ENCODE measurements around the gene OR14J1. TPM values are rescaled to one million over a fixed set of nuclear protein-coding genes. Genes with fewer than 3 reads are reported as not detected.
"Not testable (repeated sequence)": the region's sequence is repeated elsewhere in the genome, so short reads cannot be mapped to it uniquely, and the experiment has no call there.

The OR14J1 gene
- total RNA-seq, 2 experiments from 2014 or later, result not detected

- H3K36me3 Mint-ChIP-seq (ENCODE audit: low read depth); H3K9me3 Mint-ChIP-seq; CTCF ChIA-PET; DNase-seq; POLR2A ChIA-PET; H3K27ac Mint-ChIP-seq; H3K4me3 Mint-ChIP-seq; H3K4me1 Mint-ChIP-seq: not testable (repeated sequence)
- peaks cover 22% of the 10 kb centered on the region for H3K27me3 Mint-ChIP-seq
Measured at GRCh38 chr6:29349348-29349747, 47.8 kb downstream of the OR14J1 start.

- Mint-ChIP-seq H3K9me3 (peaks cover 3% of the 10 kb centered on the region), H3K27ac (no peak overlapping the region), H3K27me3 (peaks cover 30% of the 10 kb centered on the region), H3K4me3 (no peak overlapping the region), H3K36me3 (ENCODE audit: low read depth) (no peaks in the 10 kb centered on the region), H3K4me1 (no peaks in the 10 kb centered on the region)
- CTCF ChIA-PET, result no interaction called here
- POLR2A ChIA-PET, result no interaction called here
- no peak for DNase-seq
Measured at GRCh38 chr6:29354980-29355379, 53.5 kb downstream of the OR14J1 start.

GRCh38 chr6:29355603-29356002 lies 54.1 kb downstream of the OR14J1 start:
- H3K9me3 Mint-ChIP-seq, result peaks cover 3% of the 10 kb centered on the region
- no peaks in the 10 kb centered on the region for H3K36me3 Mint-ChIP-seq (ENCODE audit: low read depth)
- ChIA-PET CTCF (no interaction called here), POLR2A (no interaction called here)
- H3K27me3 Mint-ChIP-seq, result peaks cover 30% of the 10 kb centered on the region
- H3K27ac Mint-ChIP-seq, result no peak overlapping the region
- DNase-seq, result no peak
- H3K4me3 Mint-ChIP-seq, result no peak overlapping the region
- H3K4me1 Mint-ChIP-seq, result no peaks in the 10 kb centered on the region

Other genes starting within 250 kb of the OR14J1 start
- gene OR2B3, start 214.4 kb upstream of the OR14J1 start, total RNA-seq, result not detected
- gene OR2J1, start 202.2 kb upstream of the OR14J1 start, total RNA-seq, result not detected
- not detected for gene OR2J3, start 193.6 kb upstream of the OR14J1 start, total RNA-seq
- not detected for gene OR2J2, start 130.8 kb upstream of the OR14J1 start, total RNA-seq
- gene OR5V1, start 67.2 kb downstream of the OR14J1 start, total RNA-seq, result not detected
- not detected for gene OR12D3, start 73.6 kb downstream of the OR14J1 start, total RNA-seq
- not detected for gene OR12D2, start 93.9 kb downstream of the OR14J1 start, total RNA-seq
- gene OR12D1, start 113.2 kb downstream of the OR14J1 start, total RNA-seq, result not detected
- gene OR10C1, start 137.6 kb downstream of the OR14J1 start, total RNA-seq, result not detected
- not detected for gene OR11A1, start 155.4 kb downstream of the OR14J1 start, total RNA-seq
- not detected for gene OR2H1, start 155.5 kb downstream of the OR14J1 start, total RNA-seq
- not detected for gene MAS1L, start 186.3 kb downstream of the OR14J1 start, total RNA-seq